NCI-H2107 treated with DMSO at 0.1 percent for 48 hours (cell line): ENCODE data around the gene ZDHHC3.

Experiments used
- DNase-seq: peaks from one replicate; lab custom pipeline; 2025; ENCODE audit not compliant: unreplicated experiment; lab: John Stamatoyannopoulos, UW

The ZDHHC3 gene

DNA sequence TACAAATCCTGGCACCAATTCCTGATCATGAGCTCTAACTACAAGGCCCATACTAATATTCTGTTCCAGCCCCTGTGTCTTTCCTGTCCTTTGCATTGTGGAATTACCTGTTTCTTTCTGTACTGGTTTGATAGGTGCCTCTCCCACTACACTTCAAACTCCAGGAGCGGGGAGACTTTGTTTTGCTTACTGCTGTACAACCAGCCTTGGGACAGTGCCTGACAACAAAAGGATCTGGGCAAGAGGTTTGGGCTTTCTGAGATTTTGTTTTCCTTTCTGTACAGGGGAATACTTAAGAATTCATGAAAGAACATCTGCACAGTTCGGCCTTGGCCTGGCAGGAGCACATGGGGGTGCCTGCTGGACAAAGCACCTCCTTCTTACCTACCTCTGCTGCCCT lies 45.1 kb downstream of the ZDHHC3 start:
- DNase-seq: no peak

DNA sequence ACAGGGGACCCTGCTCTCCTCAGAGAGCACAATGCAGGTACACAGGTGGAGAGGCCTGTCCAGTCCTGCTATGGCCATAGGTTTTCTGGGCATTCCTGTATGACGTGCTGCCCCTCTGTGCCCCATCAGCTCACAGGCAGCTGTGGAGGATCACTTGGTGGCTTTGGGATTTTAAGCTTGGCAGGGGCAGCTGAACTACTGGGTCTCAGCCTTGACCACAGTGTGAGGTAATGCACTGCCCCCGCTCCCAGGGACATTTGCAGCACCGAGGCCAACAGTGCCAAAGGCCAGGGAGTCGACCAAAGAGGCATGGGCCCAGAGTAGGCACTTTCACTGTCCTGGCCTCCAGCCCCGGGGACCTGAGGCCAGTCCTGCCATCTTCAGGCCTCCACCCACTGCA lies 46.2 kb downstream of the ZDHHC3 start:
- no peak for DNase-seq

DNA sequence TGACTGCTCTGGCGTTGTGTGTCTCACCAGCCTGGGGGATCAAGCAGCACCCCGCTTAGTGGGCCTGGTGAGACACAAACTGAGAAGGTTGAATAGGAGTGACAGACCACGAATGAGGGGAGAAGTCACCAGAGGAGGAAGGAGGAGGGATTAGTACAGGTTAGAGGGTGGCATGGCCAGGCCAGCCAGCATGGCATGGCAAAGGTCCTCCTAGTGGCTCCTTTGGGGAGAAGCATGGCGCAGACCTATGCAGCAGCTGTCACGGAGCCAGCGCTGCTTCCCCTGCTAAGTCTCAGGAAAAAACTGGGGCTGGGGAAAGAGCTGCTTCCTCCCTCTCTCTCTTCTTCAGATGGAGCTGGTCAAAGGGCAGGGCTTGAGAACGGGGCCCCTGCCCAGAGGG lies 48.6 kb downstream of the ZDHHC3 start:
- DNase-seq: no peak

DNA sequence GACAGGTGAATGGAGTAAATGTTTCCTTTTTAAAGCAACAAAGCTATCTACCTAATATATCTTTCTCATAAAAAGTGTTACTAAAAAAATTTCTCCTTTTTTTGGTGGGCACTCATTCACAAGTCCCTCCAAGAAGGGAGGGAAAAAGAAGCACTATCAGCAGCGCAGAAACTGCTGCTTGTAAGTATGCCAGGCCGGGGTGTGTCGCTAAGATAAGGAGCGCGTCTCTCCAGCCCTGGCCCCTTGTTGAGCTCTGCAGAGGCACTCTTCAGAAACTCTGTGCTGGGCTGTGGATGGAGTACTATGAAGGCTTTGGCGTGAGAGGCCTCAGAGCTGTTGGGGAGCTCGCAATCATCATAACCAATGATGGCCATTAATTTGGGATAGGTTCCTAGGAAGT lies 49.1 kb downstream of the ZDHHC3 start:
- no peak for DNase-seq

DNA sequence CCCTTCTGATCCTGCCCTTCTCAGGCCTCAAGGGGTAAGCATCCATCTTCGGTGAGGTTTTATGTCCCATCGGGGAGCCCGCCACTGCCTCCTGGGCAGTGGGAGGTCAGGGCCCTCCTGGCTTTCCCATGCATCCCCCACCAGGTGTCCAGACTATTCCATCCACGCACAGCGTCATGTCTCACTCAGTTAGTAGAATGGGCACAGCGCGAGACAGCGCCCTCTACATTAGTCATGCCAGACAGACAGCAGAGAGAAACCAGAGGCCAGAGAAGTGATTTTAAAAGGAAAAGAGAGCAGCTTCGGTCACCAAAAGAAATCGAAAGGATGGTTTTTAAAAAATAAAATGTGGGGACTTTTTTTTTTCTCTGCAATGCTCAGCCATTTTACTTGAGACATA lies 49.8 kb downstream of the ZDHHC3 start:
- DNase-seq: no peak

DNA sequence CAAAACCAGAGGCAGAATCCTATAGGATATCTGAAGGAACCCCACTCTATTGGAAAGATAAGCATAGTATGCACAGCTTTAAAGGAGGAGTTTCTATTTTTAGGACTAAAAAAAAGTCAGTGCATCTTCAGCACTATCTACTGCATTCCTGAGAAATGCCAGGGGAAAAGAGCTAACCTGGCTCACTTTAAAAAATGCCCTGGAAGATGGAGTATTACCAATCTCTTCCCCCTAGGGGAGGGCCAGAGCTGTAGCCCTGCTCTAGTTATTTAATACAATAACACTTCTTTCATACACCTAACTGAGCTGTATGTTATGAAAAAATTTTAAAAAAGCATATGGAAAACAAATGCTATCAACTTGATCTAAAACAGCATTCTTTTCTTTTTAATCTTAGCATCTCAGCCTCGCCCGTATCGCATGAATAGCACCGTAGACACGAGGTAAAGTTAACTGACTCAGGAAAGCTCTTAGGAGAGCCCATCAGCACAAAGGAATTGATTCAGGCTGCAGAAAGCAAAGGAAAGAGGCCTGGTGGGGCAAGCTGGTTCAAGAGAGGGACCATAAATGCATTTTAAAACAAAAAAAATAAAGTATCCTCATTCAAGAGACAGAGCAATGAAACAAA lies 51.4 kb downstream of the ZDHHC3 start:
- DNase-seq: no peak

DNA sequence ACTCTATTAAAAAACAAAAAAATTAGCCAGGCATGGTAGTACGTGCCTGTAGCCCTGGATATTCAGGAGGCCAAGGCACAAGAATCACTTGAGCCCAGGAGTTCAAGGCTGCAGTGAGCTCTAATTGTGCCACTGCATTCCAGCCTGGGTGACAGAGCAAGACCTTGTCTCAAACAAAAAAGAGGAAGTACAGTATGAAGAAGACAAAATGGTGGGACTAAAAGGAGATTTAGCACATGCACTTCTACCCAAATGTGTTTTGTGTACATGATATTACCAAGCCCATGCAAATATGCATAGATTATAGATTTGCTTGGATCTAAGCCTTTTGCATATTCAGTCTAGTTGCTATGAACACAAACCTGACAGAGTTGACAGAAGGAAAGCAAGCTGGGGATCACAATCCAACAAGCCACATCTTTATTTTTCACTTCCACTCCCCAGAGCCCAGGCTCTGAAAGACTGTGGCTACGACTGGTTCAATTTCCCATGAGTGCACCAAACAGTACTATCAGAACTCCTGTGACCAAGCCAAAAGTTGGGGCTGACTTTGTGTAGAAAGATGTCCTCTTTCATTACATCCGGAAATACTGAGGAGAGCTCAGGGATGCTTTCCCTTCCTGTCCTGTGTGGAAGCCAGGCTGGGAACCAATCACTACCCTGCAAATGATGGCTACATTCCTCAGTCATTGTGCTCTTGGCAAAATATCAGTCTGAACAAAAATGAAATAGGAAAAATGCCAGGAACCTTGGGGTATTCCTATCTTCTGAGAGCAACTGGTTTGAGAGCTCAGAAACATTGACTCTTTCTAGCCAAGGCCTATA lies 52.1 kb downstream of the ZDHHC3 start:
- DNase-seq: no peak

DNA sequence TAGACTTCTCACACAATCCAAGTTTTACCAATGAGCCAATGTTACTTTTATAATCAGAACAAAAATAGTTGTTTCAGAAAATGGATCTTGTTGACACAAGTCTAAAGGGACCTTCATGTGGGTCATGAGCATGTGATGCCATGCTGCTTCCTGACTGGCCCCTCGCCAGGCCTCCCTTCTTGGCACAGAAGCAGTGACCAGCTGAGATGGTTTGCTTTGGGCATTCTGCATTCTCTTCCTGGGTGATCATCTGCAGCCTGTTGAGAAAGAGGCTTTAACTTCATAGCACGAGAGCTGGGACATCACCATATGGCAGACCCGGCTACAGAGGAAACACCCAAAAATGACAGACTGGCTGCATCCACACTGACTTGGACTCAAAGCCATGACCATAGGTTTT lies 55.9 kb downstream of the ZDHHC3 start:
- no peak for DNase-seq

DNA sequence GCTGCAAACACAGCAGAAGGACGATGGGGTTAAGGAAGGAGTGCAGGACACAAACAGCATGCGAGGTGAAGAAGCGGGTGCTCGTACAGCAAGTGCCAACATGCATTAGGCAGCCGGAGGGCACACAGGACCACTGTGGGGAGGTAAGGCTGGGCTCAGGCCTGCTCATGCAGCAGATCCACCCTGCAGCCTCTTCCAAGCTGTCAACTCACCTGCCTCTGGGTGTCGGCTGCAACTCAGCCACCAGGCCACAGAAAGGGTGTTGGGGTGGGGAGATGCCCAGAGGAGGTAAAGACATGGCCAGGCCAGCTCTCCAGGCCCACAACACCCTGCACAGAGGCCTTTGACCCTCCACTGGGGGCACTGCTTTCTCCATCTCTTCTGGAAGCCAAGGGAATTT lies 57.4 kb downstream of the ZDHHC3 start:
- DNase-seq: no peak

DNA sequence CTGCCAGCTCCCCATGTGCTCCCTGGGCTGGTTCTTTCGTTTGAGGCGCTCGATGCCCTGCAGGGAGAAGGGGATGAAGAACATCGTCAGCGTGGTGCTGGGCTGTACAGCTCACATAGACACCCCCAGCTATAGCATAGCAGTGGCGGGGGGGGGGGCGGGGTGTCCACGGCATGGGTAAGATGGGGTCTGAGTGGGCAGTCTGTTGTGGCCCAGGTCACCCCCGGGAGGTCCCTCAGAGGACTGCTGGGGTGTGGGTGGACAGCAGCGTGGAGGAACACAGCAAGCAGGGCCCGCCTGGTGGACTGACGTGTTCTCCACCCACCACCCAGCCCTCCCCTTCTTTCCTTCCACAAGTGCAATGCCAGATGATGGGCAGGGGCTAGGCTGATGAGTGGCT lies 57.9 kb downstream of the ZDHHC3 start:
- no peak for DNase-seq

DNA sequence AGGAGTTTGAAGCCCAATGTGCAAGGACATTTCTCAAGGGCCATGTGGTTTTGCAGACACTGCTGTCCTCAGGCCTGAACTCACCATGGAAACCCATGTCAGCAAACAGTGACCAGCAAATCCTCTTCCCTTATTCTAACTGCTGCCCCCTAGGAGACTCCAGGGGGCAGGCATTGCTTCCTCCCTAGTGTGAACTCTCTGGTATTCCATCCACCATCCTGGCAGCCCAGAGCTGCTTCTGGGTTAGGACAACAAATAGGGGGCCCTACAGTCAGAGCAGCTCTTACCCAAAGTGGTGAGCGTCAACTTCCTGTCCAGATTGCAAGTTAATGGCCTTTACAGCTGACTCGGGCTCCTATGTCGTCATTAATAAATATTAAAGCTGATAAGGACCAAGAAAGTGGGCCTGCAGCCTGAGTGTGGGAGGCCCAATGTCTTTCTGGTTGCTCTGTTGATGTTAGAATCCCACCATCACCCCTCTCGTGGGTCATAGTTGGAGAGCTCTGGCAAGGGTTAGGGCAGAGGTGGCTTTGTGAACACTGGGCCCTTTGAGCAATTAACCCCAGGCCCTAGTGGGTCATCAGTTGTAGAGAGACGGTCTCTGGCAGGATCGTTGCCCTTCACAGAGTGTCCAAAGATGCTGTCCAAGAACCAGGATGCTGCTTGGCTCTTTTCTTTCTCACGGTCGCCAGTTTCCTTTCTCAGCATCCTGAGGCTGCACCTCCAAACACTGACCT lies 60.1 kb downstream of the ZDHHC3 start:
- DNase-seq: no peak

DNA sequence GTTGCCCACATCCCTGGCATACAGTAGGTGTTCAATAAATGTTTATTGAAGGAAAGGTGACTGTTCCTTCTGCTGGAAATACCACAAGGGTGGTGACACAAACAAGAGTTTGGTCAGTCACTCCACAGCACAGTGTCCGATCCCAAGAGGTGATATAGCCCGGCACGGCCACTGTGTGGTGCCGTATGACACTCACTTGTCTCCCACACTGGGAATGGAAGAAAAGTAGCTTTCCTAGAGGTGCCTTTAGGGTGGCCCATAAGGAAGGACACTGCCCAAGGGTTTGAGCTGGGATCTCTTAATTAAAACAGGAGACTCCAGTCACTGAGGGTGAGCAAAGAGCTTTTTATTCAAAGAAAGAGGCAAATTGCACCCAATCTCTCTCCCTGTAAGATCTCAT lies 61.0 kb downstream of the ZDHHC3 start:
- DNase-seq: no peak

DNA sequence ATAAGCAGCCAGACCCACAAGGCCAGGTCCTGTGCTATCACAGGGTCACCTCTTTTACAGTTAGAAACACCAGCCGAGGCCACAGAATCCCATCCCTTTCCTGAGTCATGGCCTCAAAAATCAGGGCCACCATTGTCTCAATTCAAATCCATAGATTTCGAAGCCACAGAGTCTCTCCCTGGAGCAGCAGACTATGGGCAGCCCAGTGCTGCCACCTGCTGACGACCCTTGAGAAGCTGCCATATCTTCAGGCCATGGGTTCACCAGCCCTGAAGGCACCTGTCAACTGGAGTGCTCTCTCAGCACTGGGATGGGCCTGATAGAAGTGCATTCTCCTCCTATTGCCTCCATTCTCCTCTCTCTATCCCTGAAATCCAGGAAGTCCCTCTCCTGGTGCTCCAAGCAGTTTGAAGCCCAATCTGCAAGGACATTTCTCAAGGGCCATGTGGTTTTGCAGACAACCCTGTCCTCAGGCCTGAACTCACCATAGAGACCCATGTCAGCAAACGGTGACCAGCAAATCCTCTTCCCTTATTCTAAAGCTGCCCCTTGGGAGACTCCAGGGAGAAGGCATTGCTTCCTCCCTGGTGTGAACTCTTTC lies 62.0 kb downstream of the ZDHHC3 start:
- peak; percentile 45 for DNase-seq

DNA sequence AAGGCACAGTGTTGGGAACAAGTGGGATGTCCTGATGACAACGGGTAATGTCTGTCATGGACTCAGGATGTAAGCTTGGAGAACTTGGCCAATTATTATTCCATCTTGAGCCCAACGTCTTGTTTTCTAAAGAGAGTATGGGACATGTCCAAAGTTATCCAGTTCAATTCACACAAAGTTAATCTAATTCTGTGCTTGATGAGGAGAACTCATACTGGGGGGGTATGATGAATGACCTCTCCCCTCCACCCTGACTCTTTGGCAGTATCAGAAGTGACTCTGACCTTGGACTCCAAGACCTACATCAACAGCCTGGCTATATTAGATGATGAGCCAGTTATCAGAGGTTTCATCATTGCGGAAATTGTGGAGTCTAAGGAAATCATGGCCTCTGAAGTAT lies 65.3 kb downstream of the ZDHHC3 start:
- no peak for DNase-seq

DNA sequence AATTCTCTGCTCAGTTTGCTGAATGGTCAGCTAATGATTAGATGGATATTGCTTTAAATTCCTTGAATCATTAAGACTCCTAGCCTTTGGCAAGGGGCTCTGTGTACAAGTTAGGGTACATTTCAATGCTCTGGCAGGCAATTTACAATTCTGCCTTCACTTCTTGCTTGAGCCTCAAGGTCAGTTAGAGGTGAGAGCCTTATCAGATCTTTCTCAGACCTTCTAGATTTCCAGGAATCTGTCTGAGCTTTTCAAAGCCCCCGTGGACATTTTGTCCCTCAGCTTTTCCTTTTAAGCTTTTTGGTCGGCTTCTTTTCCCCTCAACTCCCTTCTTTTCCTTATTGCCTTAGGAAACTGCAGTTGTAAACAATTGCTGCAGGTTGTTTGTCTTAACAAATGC lies 66.9 kb downstream of the ZDHHC3 start:
- no peak for DNase-seq

DNA sequence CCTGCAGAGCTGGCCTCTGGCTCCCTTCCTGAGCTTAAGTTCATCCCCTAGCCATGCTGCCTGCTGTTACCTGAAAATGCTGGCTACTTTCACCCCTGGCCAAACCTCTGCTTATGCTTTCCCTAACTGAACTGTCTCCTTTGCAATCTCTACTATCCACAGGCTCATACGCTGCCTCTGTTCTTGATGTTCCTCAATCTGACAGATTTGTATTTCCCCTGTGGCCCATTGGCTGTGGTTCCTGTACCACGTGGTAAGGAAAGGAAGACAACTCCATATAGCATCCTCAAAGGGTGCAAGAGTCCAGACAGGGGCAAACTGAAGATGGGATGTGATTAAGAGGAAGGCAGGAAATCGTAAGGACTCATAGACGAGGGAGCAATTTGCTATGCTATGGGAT lies 68.4 kb downstream of the ZDHHC3 start:
- no peak for DNase-seq

DNA sequence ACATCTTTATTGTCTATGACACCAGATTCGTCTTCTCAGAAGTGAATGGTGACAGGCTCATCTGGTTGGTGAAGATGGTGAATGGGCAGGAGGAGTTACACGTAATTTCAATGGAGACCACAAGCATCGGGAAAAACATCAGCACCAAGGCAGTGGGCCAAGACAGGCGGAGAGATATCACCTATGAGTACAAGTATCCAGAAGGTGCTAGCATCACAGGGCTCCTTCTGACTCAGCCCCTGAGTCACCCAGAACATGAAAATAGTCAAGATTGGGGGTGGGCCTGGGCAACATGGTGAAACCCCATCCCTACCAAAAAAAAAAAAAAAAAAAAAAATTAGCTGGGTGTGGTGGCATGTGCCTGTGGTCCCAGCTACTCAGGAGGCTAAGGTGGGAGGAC lies 69.0 kb downstream of the ZDHHC3 start:
- DNase-seq: no peak

DNA sequence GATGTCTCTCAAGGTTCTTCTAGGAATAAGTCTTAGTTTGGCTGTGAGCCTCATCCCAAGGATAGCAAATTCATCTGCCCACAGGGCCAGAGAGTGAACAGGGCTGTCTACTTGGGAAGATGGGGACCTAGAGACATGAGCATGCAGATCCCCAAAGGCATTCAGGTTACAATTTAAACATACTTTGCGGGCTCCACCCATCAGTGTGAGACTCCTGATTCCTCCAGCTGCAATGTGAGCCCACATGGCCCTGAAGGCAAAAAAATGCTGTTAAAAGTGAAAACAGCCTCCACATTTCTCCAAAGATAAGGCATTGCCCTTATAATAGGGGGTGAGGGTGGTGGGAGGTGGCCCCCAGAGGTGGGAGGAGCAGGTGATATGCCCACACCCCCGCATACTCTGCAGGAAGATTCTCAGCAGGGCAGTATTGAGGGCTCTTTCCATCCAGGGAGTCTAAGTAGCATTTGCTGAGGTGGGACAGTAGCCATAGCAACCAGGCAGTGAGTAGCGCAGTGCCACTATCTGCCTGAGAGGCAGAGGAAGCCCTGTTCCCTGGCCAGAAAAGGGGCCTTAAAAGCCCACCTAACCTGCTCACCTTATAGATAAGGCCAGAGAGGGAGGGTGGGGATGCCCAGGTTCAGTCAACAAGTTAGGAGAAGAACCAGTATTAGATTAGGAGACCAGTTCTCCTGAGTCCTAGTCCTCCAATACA lies 70.4 kb downstream of the ZDHHC3 start:
- no peak for DNase-seq

DNA sequence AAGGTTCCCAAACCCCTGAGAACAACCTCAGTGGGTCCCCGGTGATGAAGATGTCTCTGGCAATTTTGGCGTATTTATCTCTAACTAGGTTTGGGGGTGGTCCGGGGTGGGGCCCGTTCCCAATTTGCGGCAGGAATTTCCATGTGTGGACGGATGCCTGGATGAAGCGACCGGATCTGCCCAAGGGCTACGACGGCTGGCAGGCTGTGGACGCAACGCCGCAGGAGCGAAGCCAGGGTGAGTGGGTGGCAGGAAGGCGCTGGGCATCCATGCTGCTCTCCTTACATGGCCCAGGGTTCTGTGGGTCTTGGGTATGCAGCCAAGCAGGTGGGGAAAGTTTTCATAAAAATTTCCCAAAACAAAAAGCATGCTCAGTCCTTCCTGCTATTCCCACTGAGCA lies 72.2 kb downstream of the ZDHHC3 start:
- DNase-seq: no peak

DNA sequence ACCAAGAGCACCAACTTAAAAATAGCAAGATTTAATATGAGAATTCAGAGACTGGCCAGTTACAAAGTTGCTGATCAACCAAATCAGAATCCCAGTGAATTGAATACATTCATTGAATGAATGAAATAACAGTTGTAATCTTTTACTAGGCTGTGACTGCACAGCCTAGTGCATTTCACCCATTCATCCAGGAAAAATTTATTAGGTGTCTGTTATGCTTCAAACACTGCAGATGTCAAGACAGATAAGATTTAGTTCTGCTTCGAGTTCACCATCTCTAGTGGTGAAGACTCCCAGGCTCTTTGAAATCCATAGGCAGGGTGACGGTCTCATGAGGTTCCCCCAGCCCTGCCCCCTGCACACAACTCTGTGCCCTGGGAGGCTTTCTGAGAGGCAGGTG lies 72.7 kb downstream of the ZDHHC3 start:
- no peak for DNase-seq

DNA sequence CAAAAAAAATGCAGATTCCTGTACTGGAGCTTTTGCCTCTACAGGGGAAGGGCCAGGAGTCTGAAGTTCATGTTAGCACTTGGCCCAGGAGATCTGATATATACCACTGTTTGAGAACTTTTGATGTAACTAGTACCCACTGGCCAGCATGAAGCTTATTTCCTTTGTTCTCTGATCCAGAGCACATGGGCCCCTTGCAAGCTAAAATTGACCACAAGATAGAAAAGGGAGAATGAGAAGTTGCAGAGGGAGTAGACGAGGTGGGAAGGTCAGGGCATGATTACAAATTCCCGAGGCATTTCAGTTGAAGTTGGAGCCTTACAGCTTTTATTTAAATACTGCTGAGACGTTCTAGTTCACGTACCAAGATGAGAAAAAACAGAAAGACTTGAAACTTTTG lies 73.3 kb downstream of the ZDHHC3 start:
- no peak for DNase-seq
